Muscle of leg (tissue), 11 donors: Measurements from ENCODE around the gene LYSET. TPM values are rescaled to one million over a fixed set of nuclear protein-coding genes. Genes with fewer than 3 reads are reported as not detected.
"Not testable (repeated sequence)": the region's sequence is repeated elsewhere in the genome, so short reads cannot be mapped to it uniquely, and the experiment has no call there.

Experiments used
- DNase-seq: peaks from one replicate; pipeline ENCODE4 v3.0.0; 2013
- H3K27ac ChIP-seq: one replicate; pipeline ENCODE4 v1.5.1; 2013; ENCODE audit warnings: mild to moderate bottlenecking, low read length, control low read depth
- H3K27me3 ChIP-seq: one replicate; pipeline ENCODE4 v1.6.1; 2013; ENCODE audit warnings: low read length; ENCODE audit not compliant: control insufficient read depth, insufficient read depth
- H3K36me3 ChIP-seq: one replicate; pipeline ENCODE4 v1.6.1; 2013; ENCODE audit warnings: low read length; ENCODE audit not compliant: control insufficient read depth, insufficient read depth
- H3K4me1 ChIP-seq: one replicate; pipeline ENCODE4 v1.6.1; 2013; ENCODE audit warnings: low read length; ENCODE audit not compliant: control insufficient read depth, insufficient read depth
- H3K4me3 ChIP-seq: one replicate; pipeline ENCODE4 v1.5.1; 2013; ENCODE audit warnings: low read length, control low read depth
- H3K9me3 ChIP-seq: replicated peaks from 2 replicates; pipeline ENCODE4 v1.6.1; 2013; ENCODE audit warnings: low read depth, low read length; ENCODE audit not compliant: control insufficient read depth
- WGBS: methylation state at CpG from one replicate; pipeline ENCODE4 v1.1.5; 2013; ENCODE audit warnings: missing lambda C conversion rate; ENCODE audit not compliant: insufficient coverage; 5-methylcytosine and 5-hydroxymethylcytosine counted together
- polyA plus RNA-seq, 8 donors: library from polyadenylated mRNA; unstranded; fragments of 120-200 nt; gene quantifications; one replicate each; pipeline versions ENCODE4 v1.2.1 to v1.2.3, GENCODE V29; 2013; ENCODE audit warnings: inconsistent platforms in 1 of 8, low replicate concordance in 1 of 8; ENCODE audit not compliant: insufficient read length in 8 of 8, insufficient read depth in 1 of 8
- total RNA-seq: library from RNA; stranded (reverse); fragments of 120-200 nt; gene quantifications from one replicate; pipeline ENCODE4 v1.2.4, GENCODE V29; 2013

LYSET gene
- total and polyA plus RNA-seq, 9 donors: 12.1 to 19.2 (median 16.2) TPM

DNA sequence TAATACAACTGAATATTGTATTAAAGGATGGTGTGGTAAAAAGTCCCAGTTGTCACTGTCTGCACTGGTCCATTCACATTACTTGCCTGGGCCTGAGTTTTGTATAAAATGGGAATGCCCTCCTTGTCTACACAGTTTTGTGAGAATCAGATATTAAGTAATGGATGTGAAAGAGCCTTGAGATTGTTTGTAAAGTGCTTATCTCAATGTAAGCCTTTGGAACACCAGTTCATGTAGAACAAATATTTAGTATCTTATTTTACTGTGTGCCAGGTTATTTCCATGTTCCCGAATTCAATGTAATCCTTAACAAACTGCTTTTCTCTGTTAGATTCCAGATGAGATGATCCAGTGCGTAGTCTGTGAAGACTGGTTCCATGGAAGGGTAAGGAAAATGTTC is 29.5 kb downstream of the LYSET start:
- DNase-seq: no peak
- no CpG with 5 or more reads among the region's 2 CpGs for WGBS
- Histone ChIP-seq H3K27me3 (no peaks in the 10 kb centered on the region), H3K9me3 (no peaks in the 10 kb centered on the region), H3K27ac (no peak overlapping the region), H3K4me3 (no peak overlapping the region), H3K36me3 (peaks cover 35% of the 10 kb centered on the region), H3K4me1 (no peaks in the 10 kb centered on the region)

GRCh38 chr14:93219103-93219726 is 34.1 kb downstream of the LYSET start:
- peaks cover 47% of the 10 kb centered on the region for H3K36me3 ChIP-seq
- peak; percentile 72 for DNase-seq

DNA sequence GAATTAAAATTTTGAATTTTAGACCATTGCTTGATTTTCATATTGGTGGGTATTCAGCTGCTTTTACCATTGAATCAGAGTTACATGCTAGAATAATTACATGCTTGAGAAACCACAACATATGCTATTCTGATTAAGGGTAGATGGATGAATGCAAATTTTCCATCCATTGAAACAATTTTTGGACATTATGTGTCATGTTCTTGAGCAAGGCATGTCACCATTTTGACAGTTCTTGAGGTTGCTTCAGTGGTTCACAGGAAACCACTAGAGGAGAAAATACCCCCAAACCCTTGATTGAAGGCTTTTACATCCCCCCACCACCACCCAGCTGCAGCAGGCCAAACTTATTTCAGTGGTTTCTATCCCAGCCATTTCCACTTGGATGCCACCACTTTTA is 35.4 kb downstream of the LYSET start:
- H3K4me3 ChIP-seq: no peak overlapping the region
- no peaks in the 10 kb centered on the region for H3K4me1 ChIP-seq
- no peak overlapping the region for H3K27ac ChIP-seq
- DNase-seq: peak; percentile 15
- H3K9me3 ChIP-seq: no peaks in the 10 kb centered on the region
- H3K36me3 ChIP-seq: peaks cover 46% of the 10 kb centered on the region
- H3K27me3 ChIP-seq: no peaks in the 10 kb centered on the region

More at GRCh38 chr14:93219103-93219726, 34.1 kb downstream of the LYSET start:
- Histone ChIP-seq H3K4me1 (no peaks in the 10 kb centered on the region), H3K27me3 (no peaks in the 10 kb centered on the region), H3K4me3 (no peak overlapping the region), H3K27ac (no peak overlapping the region), H3K9me3 (no peaks in the 10 kb centered on the region)
- WGBS: 100% methylated on average over 1 of the region's 3 CpGs

GRCh38 chr14:93223565-93223964 is 38.4 kb downstream of the LYSET start:
- WGBS: 95% methylated on average over 23 of the region's 27 CpGs
- Histone ChIP-seq H3K4me3 (no peak overlapping the region), H3K9me3 (no peaks in the 10 kb centered on the region), H3K27me3 (no peaks in the 10 kb centered on the region), H3K4me1 (no peaks in the 10 kb centered on the region), H3K36me3 (peaks cover 51% of the 10 kb centered on the region), H3K27ac (no peak overlapping the region)
- no peak for DNase-seq

DNA sequence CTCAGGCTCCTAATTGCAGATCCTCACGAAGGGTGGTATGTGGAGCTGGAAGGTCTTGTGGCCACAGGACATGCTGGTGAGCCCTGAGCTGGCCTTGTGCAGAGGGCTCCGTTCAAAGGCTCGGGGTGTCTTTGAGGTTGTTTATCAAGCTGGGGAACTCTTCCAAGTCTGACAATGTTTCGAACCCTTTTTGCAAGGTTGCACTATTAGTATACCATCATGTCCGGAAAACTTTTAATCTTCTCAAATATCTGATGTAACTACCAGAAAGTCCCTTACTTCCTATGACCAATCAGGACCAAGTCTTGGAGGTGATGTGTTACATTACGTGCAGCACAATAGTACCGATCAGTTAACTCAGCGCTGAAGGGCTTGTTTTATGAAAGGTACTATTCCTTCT is 43.4 kb downstream of the LYSET start:
- no peak overlapping the region for H3K4me3 ChIP-seq
- no peaks in the 10 kb centered on the region for H3K9me3 ChIP-seq
- DNase-seq: no peak
- peaks cover 3% of the 10 kb centered on the region for H3K4me1 ChIP-seq
- no peaks in the 10 kb centered on the region for H3K27me3 ChIP-seq
- 100% methylated on average over 3 of the region's 8 CpGs for WGBS
- H3K36me3 ChIP-seq: peaks cover 35% of the 10 kb centered on the region
- H3K27ac ChIP-seq: no peak overlapping the region

DNA sequence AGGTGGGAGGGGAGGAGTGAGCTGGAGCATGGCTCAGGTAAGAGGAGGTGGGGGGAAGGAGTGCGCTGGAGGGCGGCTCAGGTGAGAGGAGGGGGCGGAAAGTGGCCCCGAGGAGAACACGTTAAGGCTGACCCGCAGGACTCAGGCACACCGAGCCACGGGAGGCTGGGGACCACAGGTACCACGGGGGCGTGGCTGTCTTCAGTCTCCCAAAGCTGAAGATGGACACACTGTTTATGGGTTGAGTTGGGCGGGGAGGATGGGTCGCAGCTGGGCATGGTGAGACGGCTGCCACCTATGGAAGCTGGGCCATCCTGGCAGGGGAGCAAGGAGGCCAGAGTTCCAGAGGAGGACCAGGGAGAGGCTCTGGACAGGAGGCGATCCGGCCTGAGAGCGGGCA is 45.4 kb downstream of the LYSET start:
- Histone ChIP-seq H3K27me3 (no peaks in the 10 kb centered on the region), H3K9me3 (no peaks in the 10 kb centered on the region), H3K36me3 (peaks cover 26% of the 10 kb centered on the region), H3K27ac (no peak overlapping the region), H3K4me1 (peaks cover 3% of the 10 kb centered on the region), H3K4me3 (no peak overlapping the region)
- no peak for DNase-seq
- 95% methylated on average over 16 of the region's 16 CpGs for WGBS

- DNase-seq: peak; percentile 19
Measured at GRCh38 chr14:93231129-93231979, 46.2 kb downstream of the LYSET start.

GRCh38 chr14:93232159-93232558 is 47.0 kb downstream of the LYSET start:
- DNase-seq: no peak
- Histone ChIP-seq H3K27ac (no peak overlapping the region), H3K27me3 (no peaks in the 10 kb centered on the region), H3K4me3 (no peak overlapping the region), H3K36me3 (peaks cover 14% of the 10 kb centered on the region), H3K9me3 (no peaks in the 10 kb centered on the region), H3K4me1 (peaks cover 3% of the 10 kb centered on the region)
- 69% methylated on average over 17 of the region's 17 CpGs for WGBS

More at GRCh38 chr14:93231129-93231979, 46.2 kb downstream of the LYSET start:
- Histone ChIP-seq H3K27me3 (no peaks in the 10 kb centered on the region), H3K9me3 (no peaks in the 10 kb centered on the region), H3K27ac (no peak overlapping the region), H3K4me1 (peaks cover 3% of the 10 kb centered on the region), H3K4me3 (peak overlapping the region; percentile 26), H3K36me3 (peaks cover 19% of the 10 kb centered on the region)
- WGBS: 55% methylated on average over 39 of the region's 39 CpGs

GRCh38 chr14:93233078-93233477 is 48.0 kb downstream of the LYSET start:
- not testable (repeated sequence) for DNase-seq, H3K4me3 ChIP-seq, H3K27ac ChIP-seq, H3K27me3 ChIP-seq, H3K36me3 ChIP-seq, H3K9me3 ChIP-seq, H3K4me1 ChIP-seq
- no CpG with 5 or more reads among the region's 5 CpGs for WGBS

DNA sequence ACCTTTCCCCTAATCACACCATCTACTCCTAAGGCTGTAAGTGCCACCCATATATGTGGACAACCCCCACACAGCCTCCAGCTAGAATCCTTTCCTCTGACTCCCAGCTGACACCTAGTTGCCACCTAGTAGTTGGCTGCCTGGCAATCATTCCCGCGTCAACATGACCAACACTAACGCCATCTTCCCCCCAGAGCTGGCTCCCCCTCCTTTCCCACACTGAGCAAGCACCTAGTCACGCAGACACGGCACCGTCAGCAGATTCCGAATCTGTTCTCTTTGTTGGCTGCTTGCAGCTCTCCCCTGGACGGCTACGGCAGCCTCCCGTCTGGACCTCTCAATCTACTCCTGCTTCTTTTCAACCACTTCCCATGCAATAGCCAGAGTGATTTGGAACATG is 49.7 kb downstream of the LYSET start:
- 42% methylated on average over 10 of the region's 10 CpGs for WGBS
- no peaks in the 10 kb centered on the region for H3K27me3 ChIP-seq
- no peak overlapping the region for H3K4me3 ChIP-seq
- H3K36me3 ChIP-seq: peaks cover 1% of the 10 kb centered on the region
- no peaks in the 10 kb centered on the region for H3K9me3 ChIP-seq
- H3K27ac ChIP-seq: no peak overlapping the region
- no peak for DNase-seq
- H3K4me1 ChIP-seq: peaks cover 3% of the 10 kb centered on the region
